Natural killer cell (primary cell): ENCODE data around the gene MTG2. TPM values are rescaled to one million over a fixed set of nuclear protein-coding genes. Genes with fewer than 3 reads are reported as not detected.

Source experiments
- ATAC-seq, 3 donors: fragments of 150-1000 bp in 2 of 3; fragments of 200-7000 bp in 1 of 3; cut with Tn5 transposase; 1 replicate in 1 of 3; 2 replicates in 2 of 3; pipeline ENCODE4 v1.10.0; 2021; ENCODE audit warnings: mild to moderate bottlenecking in 2 of 3, moderate library complexity in 2 of 3
- DNase-seq, 2 donors: peaks; one replicate each; pipeline versions ENCODE4 v3.0.0 to v3.0.0-alpha.2; 2013 to 2021; ENCODE audit warnings: mixed read lengths in 1 of 2
- H3K27ac ChIP-seq: one replicate; pipeline ENCODE4 v1.5.1; 2013; ENCODE audit warnings: mild to moderate bottlenecking, low read length
- H3K27me3 ChIP-seq: one replicate; pipeline ENCODE4 v1.6.1; 2013; ENCODE audit warnings: low read length; ENCODE audit not compliant: control insufficient read depth, insufficient read depth
- H3K36me3 ChIP-seq: one replicate; pipeline ENCODE4 v1.6.1; 2013; ENCODE audit warnings: low read length; ENCODE audit not compliant: control insufficient read depth, insufficient read depth
- H3K4me1 ChIP-seq: one replicate; pipeline ENCODE4 v1.6.1; 2013; ENCODE audit warnings: low read length; ENCODE audit not compliant: control insufficient read depth, insufficient read depth
- H3K4me3 ChIP-seq: one replicate; pipeline ENCODE4 v1.5.1; 2013; ENCODE audit warnings: low read length
- H3K9me3 ChIP-seq: one replicate; pipeline ENCODE4 v1.6.1; 2013; ENCODE audit warnings: low read length; ENCODE audit not compliant: control insufficient read depth, insufficient read depth
- H3K27ac Mint-ChIP-seq, 2 donors: one replicate each; pipeline ENCODE4 v1.8.0; 2022; ENCODE audit warnings: mild to moderate bottlenecking in 2 of 2, mixed read lengths in 2 of 2, moderate library complexity in 1 of 2
- H3K27me3 Mint-ChIP-seq, 2 donors: one replicate each; pipeline ENCODE4 v1.8.0; 2022; ENCODE audit warnings: low read depth in 2 of 2, mixed read lengths in 2 of 2
- H3K36me3 Mint-ChIP-seq: one replicate; pipeline ENCODE4 v1.8.0; 2022; ENCODE audit warnings: mixed read lengths
- H3K4me1 Mint-ChIP-seq, 2 donors: one replicate each; pipeline ENCODE4 v1.8.0; 2022; ENCODE audit warnings: mixed read lengths in 2 of 2
- H3K4me3 Mint-ChIP-seq: one replicate; pipeline ENCODE4 v1.8.0; 2022; ENCODE audit warnings: mild to moderate bottlenecking, moderate library complexity, mixed read lengths
- H3K9me3 Mint-ChIP-seq, 2 donors: one replicate each; pipeline ENCODE4 v1.8.0; 2022; ENCODE audit warnings: mixed read lengths in 2 of 2
- WGBS: methylation state at CpG from one replicate; pipeline ENCODE4 v1.1.7; 2013; ENCODE audit warnings: missing lambda C conversion rate; ENCODE audit not compliant: insufficient coverage; 5-methylcytosine and 5-hydroxymethylcytosine counted together
- intact Hi-C: fragments of 100-400 bp; cut with micrococcal nuclease; formaldehyde crosslinking; loops from one replicate; pipeline ENCODE4 v1.14.2; 2022
- total RNA-seq, 4 donors: library from RNA; stranded (reverse); fragments of 120-200 nt in 1 of 4; gene quantifications; one replicate each; pipeline versions ENCODE4 v1.2.3 to v1.2.4, GENCODE V29; 2013 to 2022
- TF ChIP-seq, protein P1 (sequence below): fragments of 200-600 bp; IDR thresholded peaks from one replicate; pipeline ENCODE4 v1.8.0; 2022; ENCODE audit warnings: antibody characterized with exemption

Gene MTG2
- total RNA-seq, 3 donors from 2014 or later (not counting 1 experiment from before 2014, with no cell fraction given): 16.8 to 25.8 (median 25.3) TPM

DNA sequence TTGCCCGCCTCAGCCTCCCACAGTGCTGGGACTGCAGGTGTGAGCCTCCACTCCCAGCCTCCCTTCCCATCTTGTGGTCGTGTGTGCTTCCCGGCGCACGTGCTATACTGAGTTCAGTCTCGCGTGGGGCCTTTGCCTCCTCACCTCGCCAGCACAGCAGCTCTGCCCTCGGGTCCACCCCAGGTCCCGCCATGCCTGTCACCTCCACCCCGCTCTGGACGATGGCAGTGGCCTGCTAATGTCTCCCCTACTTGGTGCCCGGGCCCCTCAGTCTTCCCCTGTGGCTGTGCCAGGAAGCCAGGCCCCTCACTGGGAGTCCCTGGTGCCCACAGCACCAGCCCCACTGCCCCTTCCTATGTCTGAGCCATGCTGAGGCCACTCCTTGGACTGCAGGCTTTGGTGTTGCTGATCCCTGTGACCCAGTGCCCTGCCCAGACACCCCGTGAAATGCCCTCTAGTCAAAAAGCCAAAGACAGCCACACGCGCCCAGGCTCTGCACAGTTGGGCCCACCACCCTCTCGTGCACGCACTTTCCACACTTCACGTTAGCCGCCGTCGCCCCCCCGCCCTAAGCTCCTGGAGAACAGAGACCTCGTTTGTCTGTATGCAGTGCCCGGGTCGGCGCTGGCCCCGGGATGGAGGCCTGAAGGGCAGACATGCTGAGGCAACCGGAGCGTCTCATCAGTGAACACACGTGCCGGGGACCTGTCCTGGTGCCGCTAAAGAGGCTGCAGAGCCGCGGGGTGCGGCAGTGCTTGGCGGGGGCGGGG lies 23.0 kb downstream of the MTG2 start:
- no peak for ATAC-seq
- Mint-ChIP-seq H3K4me1 (no peaks in the 10 kb centered on the region), H3K4me3 (no peak overlapping the region)

DNA sequence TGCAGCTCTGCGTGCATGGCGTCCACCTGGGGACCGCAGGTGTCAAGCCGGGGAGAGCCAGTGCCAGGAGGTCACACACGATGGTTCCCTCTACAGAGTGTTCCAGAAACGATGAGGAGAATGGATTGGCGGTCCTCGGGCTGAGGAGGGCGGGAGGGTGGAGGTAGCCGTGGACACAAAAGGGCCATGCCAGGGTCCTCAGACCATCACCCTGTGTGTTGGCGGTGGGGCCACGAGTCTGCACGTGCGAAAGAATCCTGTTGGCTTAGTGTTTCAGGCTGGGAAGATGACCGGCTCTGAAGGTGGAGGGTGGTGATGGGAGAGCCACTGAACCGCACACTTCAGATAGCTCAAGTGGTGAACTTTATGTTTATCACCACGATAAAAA lies 23.6 kb downstream of the MTG2 start:
- Histone ChIP-seq H3K27me3 (peaks cover 6% of the 10 kb centered on the region), H3K36me3 (peaks cover 3% of the 10 kb centered on the region), H3K4me3 (no peak overlapping the region), H3K27ac (no peak overlapping the region), H3K4me1 (no peaks in the 10 kb centered on the region), H3K9me3 (no peaks in the 10 kb centered on the region)
- 92% methylated on average over 17 of the region's 17 CpGs for WGBS
- DNase-seq: no peak
- H3K9me3 Mint-ChIP-seq: no peaks in the 10 kb centered on the region
- intact Hi-C loops: no loop called here
- ATAC-seq: no peak
- no peak overlapping the region for H3K4me3 Mint-ChIP-seq
- no peaks in the 10 kb centered on the region for H3K36me3 Mint-ChIP-seq
- TF ChIP-seq, protein P1, sequence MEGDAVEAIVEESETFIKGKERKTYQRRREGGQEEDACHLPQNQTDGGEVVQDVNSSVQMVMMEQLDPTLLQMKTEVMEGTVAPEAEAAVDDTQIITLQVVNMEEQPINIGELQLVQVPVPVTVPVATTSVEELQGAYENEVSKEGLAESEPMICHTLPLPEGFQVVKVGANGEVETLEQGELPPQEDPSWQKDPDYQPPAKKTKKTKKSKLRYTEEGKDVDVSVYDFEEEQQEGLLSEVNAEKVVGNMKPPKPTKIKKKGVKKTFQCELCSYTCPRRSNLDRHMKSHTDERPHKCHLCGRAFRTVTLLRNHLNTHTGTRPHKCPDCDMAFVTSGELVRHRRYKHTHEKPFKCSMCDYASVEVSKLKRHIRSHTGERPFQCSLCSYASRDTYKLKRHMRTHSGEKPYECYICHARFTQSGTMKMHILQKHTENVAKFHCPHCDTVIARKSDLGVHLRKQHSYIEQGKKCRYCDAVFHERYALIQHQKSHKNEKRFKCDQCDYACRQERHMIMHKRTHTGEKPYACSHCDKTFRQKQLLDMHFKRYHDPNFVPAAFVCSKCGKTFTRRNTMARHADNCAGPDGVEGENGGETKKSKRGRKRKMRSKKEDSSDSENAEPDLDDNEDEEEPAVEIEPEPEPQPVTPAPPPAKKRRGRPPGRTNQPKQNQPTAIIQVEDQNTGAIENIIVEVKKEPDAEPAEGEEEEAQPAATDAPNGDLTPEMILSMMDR: no peak
- no peaks in the 10 kb centered on the region for H3K4me1 Mint-ChIP-seq
- no peak overlapping the region for H3K27ac Mint-ChIP-seq
- H3K27me3 Mint-ChIP-seq: no peaks in the 10 kb centered on the region

More for the DNA sequence above, 23.0 kb downstream of the MTG2 start:
- Mint-ChIP-seq H3K36me3 (no peaks in the 10 kb centered on the region), H3K27me3 (no peaks in the 10 kb centered on the region), H3K27ac (no peak overlapping the region), H3K9me3 (no peaks in the 10 kb centered on the region)
- Histone ChIP-seq H3K36me3 (peaks cover 8% of the 10 kb centered on the region), H3K9me3 (no peaks in the 10 kb centered on the region), H3K4me3 (no peak overlapping the region), H3K4me1 (no peaks in the 10 kb centered on the region), H3K27ac (no peak overlapping the region), H3K27me3 (peaks cover 6% of the 10 kb centered on the region)
- 95% methylated on average over 38 of the region's 38 CpGs for WGBS
- TF ChIP-seq, protein P1: no peak
- intact Hi-C loops: no loop called here
- DNase-seq: no peak

DNA sequence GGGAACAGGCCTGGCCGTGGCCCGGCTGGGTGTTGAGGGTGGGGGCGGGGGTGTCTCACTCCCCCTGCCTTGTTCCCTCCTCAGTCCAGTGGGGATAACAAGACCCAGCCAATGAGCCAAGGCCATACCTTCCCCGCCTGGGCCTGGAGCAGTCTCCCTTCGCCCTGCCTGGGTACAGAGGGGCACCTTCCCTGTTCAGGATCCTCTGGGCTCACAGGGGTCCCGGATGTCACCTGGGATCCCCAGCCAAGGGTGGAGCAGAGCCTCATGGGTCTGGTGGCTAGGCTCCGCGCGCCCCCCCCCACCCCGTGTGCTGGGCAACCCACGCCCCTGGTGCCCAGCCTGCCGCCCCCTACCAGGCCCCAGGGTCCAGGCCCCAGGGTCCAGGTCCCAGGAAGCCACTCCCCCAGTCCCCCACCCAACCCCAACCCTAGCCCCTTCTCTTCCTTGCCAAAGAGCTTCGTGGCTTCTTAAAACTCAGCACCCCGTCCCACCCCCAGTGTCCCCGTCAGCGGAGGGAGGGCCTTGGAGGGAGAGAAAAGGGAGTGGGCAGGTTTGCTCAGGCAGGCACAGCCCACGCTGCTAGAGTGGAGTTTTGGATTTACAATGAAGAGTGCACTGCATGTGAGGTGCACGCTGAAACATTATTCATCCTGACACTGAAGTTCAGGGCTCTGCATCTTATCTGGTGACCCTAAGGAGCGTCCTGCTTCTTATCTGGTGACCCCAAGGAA lies 25.4 kb downstream of the MTG2 start:
- 91% methylated on average over 16 of the region's 19 CpGs for WGBS

More for the DNA sequence above, 25.4 kb downstream of the MTG2 start:
- Histone ChIP-seq H3K9me3 (no peaks in the 10 kb centered on the region), H3K4me1 (no peaks in the 10 kb centered on the region), H3K27me3 (peaks cover 6% of the 10 kb centered on the region), H3K36me3 (no peaks in the 10 kb centered on the region), H3K27ac (no peak overlapping the region), H3K4me3 (no peak overlapping the region)
- H3K36me3 Mint-ChIP-seq: no peaks in the 10 kb centered on the region
- H3K9me3 Mint-ChIP-seq: no peaks in the 10 kb centered on the region
- intact Hi-C loops: no loop called here
- H3K4me3 Mint-ChIP-seq: no peak overlapping the region
- no peak overlapping the region for H3K27ac Mint-ChIP-seq
- H3K27me3 Mint-ChIP-seq: no peaks in the 10 kb centered on the region
- no peak for ATAC-seq
- TF ChIP-seq, protein P1: no peak
- no peak for DNase-seq
- no peaks in the 10 kb centered on the region for H3K4me1 Mint-ChIP-seq
